ENCODE measurements around the gene SPEN.

DNA sequence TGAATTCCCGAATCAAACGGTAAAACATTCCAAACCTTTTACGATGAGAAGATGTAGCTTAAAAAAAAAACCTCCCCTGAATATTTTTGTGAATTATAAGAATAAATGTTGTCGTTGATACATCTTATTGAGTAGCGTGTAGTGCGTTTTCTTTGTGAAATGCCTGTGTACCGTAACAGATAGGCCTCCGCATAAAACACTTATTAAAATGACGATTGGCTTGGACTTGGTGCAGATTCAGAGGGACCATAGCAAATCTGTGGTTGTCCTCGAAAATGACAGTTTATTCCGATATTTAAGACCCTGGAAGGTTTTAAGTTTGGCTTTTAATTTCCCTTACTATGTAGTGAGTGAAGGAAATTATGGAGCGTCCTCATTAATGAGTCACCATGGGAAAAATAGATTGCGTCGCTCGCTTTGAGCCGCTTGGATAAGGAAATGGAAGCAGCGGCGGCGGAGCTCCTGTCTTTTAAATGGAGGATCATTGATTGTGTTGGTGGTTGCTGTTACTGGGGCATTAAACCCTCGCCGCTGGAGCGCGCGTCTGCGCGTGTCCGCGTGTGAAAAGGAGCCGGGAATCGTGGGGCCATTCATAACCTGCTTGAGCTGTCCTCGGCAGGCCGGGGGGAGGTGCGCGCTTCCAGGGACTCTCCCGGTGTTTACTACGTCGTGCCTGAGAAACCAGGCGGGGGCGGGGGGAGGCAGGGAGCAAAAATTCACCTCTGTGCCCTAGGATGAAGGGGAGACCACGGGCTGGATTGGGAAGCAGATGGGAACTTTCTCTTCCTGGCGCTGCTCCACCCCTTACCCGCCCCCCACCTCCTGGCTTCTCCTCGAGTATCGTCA, 1.6 kb downstream of the SPEN start:
- TF ChIP-seq EZH2 (IDR thresholded peaks at IDR 0.05), result no peak
- peak; percentile 74 for TF ChIP-seq POLR2AphosphoS5 (IDR thresholded peaks at IDR 0.05; ENCODE audit: borderline replicate concordance, low read depth, low read length)
